Right lobe of liver (tissue), 6 donors: ENCODE data around the gene TBCE. TPM values are rescaled to one million over a fixed set of nuclear protein-coding genes. Genes with fewer than 3 reads are reported as not detected.
A peak's percentile ranks its signal among the peaks of the same experiment; 100 is the strongest.

Experiments
- ATAC-seq, 4 donors: fragments of 200-7000 bp; cut with Tn5 transposase; one replicate each; pipeline ENCODE4 v1.9.1; 2020; ENCODE audit warnings: mild to moderate bottlenecking in 4 of 4, moderate library complexity in 4 of 4
- DNase-seq, 3 donors: peaks; one replicate each; pipeline ENCODE4 v3.0.0-alpha.2; 2020
- H3K27ac ChIP-seq, 3 donors: fragments of 200-600 bp; one replicate each; pipeline ENCODE4 v1.8.0; 2022
- H3K27me3 ChIP-seq, 2 donors: fragments of 200-600 bp; one replicate each; pipeline ENCODE4 v1.8.0; 2022
- H3K36me3 ChIP-seq, 4 donors: fragments of 200-600 bp; sonication (generic) in 1 of 4; one replicate each; pipeline versions ENCODE4 v1.5.1 to v1.8.0; 2017 to 2022; ENCODE audit warnings: control low read depth in 1 of 4
- H3K4me1 ChIP-seq, 4 donors: fragments of 200-600 bp; sonication (generic) in 1 of 4; one replicate each; pipeline versions ENCODE4 v1.5.1 to v1.8.0; 2017 to 2022; ENCODE audit warnings: control low read depth in 1 of 4
- H3K4me3 ChIP-seq, 3 donors: fragments of 200-600 bp; one replicate each; pipeline ENCODE4 v1.8.0; 2022
- H3K9me3 ChIP-seq, 4 donors: fragments of 200-600 bp; sonication (generic) in 1 of 4; one replicate each; pipeline versions ENCODE4 v1.5.1 to v1.8.0; 2017 to 2022; ENCODE audit warnings: control low read depth in 1 of 4
- CTCF ChIP-seq, 4 donors: fragments of 200-600 bp in 3 of 4; fragments of 450-650 bp in 1 of 4; IDR thresholded peaks; one replicate each; pipeline versions ENCODE4 v1.5.1 to v1.8.0; 2016 to 2022; ENCODE audit warnings: antibody characterized with exemption in 4 of 4, mild to moderate bottlenecking in 2 of 4
- POLR2A ChIP-seq: fragments of 450-650 bp; IDR thresholded peaks from one replicate; pipeline ENCODE4 v1.6.1; 2017; ENCODE audit warnings: antibody characterized with exemption, mild to moderate bottlenecking
- WGBS: methylation state at CpG from one replicate; pipeline ENCODE4 v1.1.6; 2018; ENCODE audit warnings: low coverage, low lambda C conversion rate; ENCODE audit not compliant: insufficient coverage; ENCODE audit errors: missing lambda C conversion rate; 5-methylcytosine and 5-hydroxymethylcytosine counted together
- intact Hi-C, 2 donors: fragments of 100-400 bp; cut with DNase I; formaldehyde crosslinking; loops; one replicate each; pipeline versions ENCODE4 v1.11.2 to v1.14.1; 2022
- long read RNA-seq: library from polyadenylated mRNA; unstranded; transcript quantifications from one replicate; pipeline ENCODE4 v2.0.0, GENCODE V29; 2019
- total RNA-seq, 6 experiments: library from RNA; depleted of rRNA in 2 of 6; stranded (reverse); fragments of >200 nt in 2 of 6; fragmentation: NEBNext Ultra II Directional in 3 of 6; extraction: Animal tissue kit (Norgen Biotek cat#: 25700) in 3 of 6; gene quantifications; one replicate each; pipeline versions ENCODE4 v1.1.0 to v1.2.4, GENCODE V29; 2016 to 2023
- donor health status: DM: no; HTN: yes; CAD: no.
- donor health status: DM: no; HTN: no; CAD: no.
- donor health status: DM: no; HTN: no; CAD: no.
- donor health status: DM: no; HTN: yes; CAD: no.
- donor health status: DM: no; HTN: yes; CAD: no.

Gene TBCE
- 10 to 100 TPM; 11.2 to 16.6 (median 13.3) TPM for total RNA-seq
- long read RNA-seq, partial matches to known transcripts, result 0 of 1 reads
- long read RNA-seq, other reads (novel, unspliced or antisense), result 1 of 1 reads

GRCh38 chr1:235367000-235367908 lies at the start of gene TBCE:
Gene TBCE, plus strand, starts transcription at chr1:235367427. Its CDS starts 12,623 bp downstream, at chr1:235380050.
- TF ChIP-seq POLR2A (peak; percentile 88), CTCF (IDR thresholded peaks at IDR 0.05) (peak in 1 of 4 donors; percentile 10)
- intact Hi-C loops, result no loop called here
- ATAC-seq, result peak; percentile 100
- H3K27me3 ChIP-seq, result no peaks in the 10 kb centered on the region
- WGBS, result under 1% methylated on average over 19 of the region's 38 CpGs
- H3K4me3 ChIP-seq, result peak within 1 kb of the TSS; percentile 72 to 82 (median 73)
- peaks cover 0 to 9% (median 0%) of the 10 kb centered on the region in 4 donors for H3K4me1 ChIP-seq
- peak within 1 kb of the TSS; percentile 65 to 76 (median 69) for H3K27ac ChIP-seq
- peak; percentile 97 to 98 (median 97) for DNase-seq
- no peaks in the 10 kb centered on the region for H3K36me3 ChIP-seq
- no peaks in the 10 kb centered on the region for H3K9me3 ChIP-seq

GRCh38 chr1:235319255-235319654 lies 48.0 kb upstream of the TBCE start:
- TF ChIP-seq CTCF (IDR thresholded peaks at IDR 0.05), result no peak
- TF ChIP-seq POLR2A, result no peak
- no peak for ATAC-seq
- DNase-seq, result no peak
- Histone ChIP-seq H3K4me1 (peaks cover 0 to 5% (median 2%) of the 10 kb centered on the region in 4 donors), H3K36me3 (peaks cover 0 to 5% (median 0%) of the 10 kb centered on the region in 4 donors), H3K27ac (no peak overlapping the region), H3K27me3 (no peaks in the 10 kb centered on the region), H3K9me3 (no peaks in the 10 kb centered on the region), H3K4me3 (no peak overlapping the region)
- intact Hi-C loops, result no loop called here
- WGBS, result 100% methylated on average over 1 of the region's 2 CpGs

GRCh38 chr1:235320521-235321179 lies 46.6 kb upstream of the TBCE start:
- ATAC-seq (no peak), DNase-seq (no peak)
- WGBS, result 81% methylated on average over 6 of the region's 6 CpGs

More at GRCh38 chr1:235320521-235321179, 46.6 kb upstream of the TBCE start:
- intact Hi-C loops, result no loop called here
- Histone ChIP-seq H3K27ac (no peak overlapping the region), H3K4me3 (no peak overlapping the region), H3K9me3 (no peaks in the 10 kb centered on the region), H3K4me1 (peaks cover 0 to 13% (median 3%) of the 10 kb centered on the region in 4 donors), H3K27me3 (no peaks in the 10 kb centered on the region), H3K36me3 (peaks cover 0 to 5% (median 0%) of the 10 kb centered on the region in 4 donors)
- no peak for TF ChIP-seq CTCF (IDR thresholded peaks at IDR 0.05)
- TF ChIP-seq POLR2A, result no peak
